Esophagus squamous epithelium (tissue), 5 donors: ENCODE data around the gene TRIM60. TPM values are rescaled to one million over a fixed set of nuclear protein-coding genes. Genes with fewer than 3 reads are reported as not detected.

Source experiments
- DNase-seq: peaks from one replicate; lab custom pipeline; 2025; lab: John Stamatoyannopoulos, UW
- H3K27ac ChIP-seq, 4 donors: fragments of 200-600 bp; sonication (generic); one replicate each; pipeline ENCODE4 v1.5.1; 2016 to 2019; ENCODE audit warnings: mild to moderate bottlenecking in 1 of 4
- H3K27me3 ChIP-seq, 4 donors: fragments of 200-600 bp; sonication (generic); 1 replicate in 3 of 4; 2 replicates in 1 of 4; pipeline versions ENCODE4 v1.5.1 to v1.6.0; 2017 to 2021; ENCODE audit warnings: antibody characterized with exemption in 1 of 4
- H3K36me3 ChIP-seq, 3 donors: fragments of 200-600 bp; sonication (generic); one replicate each; pipeline ENCODE4 v1.5.1; 2016 to 2019
- H3K4me1 ChIP-seq, 3 donors: fragments of 200-600 bp; sonication (generic); one replicate each; pipeline ENCODE4 v1.5.1; 2017 to 2019
- H3K4me3 ChIP-seq, 4 donors: fragments of 200-600 bp; sonication (generic); 1 replicate in 3 of 4; 2 replicates in 1 of 4; pipeline ENCODE4 v1.5.1; 2016 to 2019; ENCODE audit warnings: mild to moderate bottlenecking in 2 of 4, moderate library complexity in 1 of 4
- H3K9me3 ChIP-seq, 3 donors: fragments of 200-600 bp; sonication (generic); one replicate each; pipeline ENCODE4 v1.5.1; 2016 to 2019
- POLR2A ChIP-seq, 4 donors: fragments of 450-650 bp; IDR thresholded peaks; one replicate each; pipeline ENCODE4 v1.6.1; 2017; ENCODE audit warnings: antibody characterized with exemption in 4 of 4, mild to moderate bottlenecking in 4 of 4, moderate library complexity in 3 of 4
- WGBS, 2 donors: methylation state at CpG; one replicate each; pipeline ENCODE4 v1.1.5; 2018; 5-methylcytosine and 5-hydroxymethylcytosine counted together
- intact Hi-C: fragments of 100-400 bp; cut with DNase I; formaldehyde crosslinking; loops from one replicate; pipeline ENCODE4 v1.15.0; 2022
- total RNA-seq, 4 donors: library from RNA; depleted of rRNA; stranded (reverse); fragments of >200 nt; gene quantifications; one replicate each; pipeline ENCODE4 v1.1.0, GENCODE V29; 2016
- TF ChIP-seq, protein P1 (sequence below), 6 experiments: fragments of 450-650 bp in 4 of 6; fragments of 200-600 bp in 2 of 6; sonication (generic) in 2 of 6; IDR thresholded peaks; one replicate each; pipeline ENCODE4 v1.5.1; 2016 to 2019; ENCODE audit warnings: antibody characterized with exemption in 6 of 6, mild to moderate bottlenecking in 4 of 6, moderate library complexity in 4 of 6
- donor health status: DM: yes; HTN: yes; CAD: no.

Gene TRIM60
- total RNA-seq, 4 donors from 2014 or later, result not detected

DNA sequence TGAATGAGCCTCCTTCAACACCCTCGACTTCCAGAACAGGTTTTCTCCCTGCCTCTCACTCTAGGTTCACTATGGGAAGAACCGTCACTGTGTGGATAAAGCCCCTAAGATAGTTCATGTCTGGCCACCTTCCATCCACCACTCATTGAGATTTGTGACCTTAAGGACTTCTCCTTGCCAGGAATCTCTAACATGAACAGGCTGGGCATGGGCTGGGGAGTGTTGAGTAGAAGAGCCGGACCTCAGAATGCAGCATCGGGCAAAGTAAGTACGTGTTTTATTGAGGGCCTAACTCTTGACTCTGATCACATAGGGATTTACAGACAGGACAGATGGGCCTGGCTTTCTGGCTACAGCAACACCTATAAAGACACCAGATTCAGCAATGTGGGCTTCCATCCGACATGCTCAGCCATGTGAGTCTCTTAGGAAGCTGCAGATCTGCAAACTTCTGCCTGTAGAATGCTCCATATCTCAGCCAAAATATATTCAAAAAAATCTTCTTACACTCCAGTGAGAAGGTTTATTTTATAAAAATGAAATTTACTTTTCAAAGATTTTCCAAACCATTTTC, 26.4 kb upstream of the TRIM60 start:
- no peak for DNase-seq
- intact Hi-C loops, result no loop called here

DNA sequence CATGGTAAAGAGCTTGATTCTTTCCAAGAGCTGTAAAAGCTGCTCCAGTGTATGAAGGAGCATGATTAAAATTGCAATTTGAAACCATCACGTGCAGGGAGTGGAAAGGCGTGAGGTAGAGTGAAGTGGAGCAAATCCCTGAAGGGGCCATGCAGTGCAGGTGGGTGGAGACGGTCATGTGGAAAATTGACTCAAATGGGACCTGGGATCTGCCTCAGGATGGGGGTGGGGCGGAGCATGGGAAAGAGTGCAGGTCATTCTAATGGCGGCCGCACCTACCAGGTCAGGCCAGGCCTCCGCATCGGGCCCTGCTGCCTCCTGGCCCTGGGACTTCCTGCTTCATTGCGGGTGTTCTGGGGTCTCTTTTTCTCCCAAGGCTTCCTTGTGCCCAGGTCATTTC, 25.3 kb upstream of the TRIM60 start:
- intact Hi-C loops, result no loop called here
- Histone ChIP-seq H3K4me1 (no peaks in the 10 kb centered on the region), H3K27me3 (no peaks in the 10 kb centered on the region), H3K4me3 (no peak overlapping the region), H3K9me3 (no peaks in the 10 kb centered on the region), H3K27ac (no peak overlapping the region), H3K36me3 (no peaks in the 10 kb centered on the region)
- no peak for DNase-seq
- TF ChIP-seq, protein P1, sequence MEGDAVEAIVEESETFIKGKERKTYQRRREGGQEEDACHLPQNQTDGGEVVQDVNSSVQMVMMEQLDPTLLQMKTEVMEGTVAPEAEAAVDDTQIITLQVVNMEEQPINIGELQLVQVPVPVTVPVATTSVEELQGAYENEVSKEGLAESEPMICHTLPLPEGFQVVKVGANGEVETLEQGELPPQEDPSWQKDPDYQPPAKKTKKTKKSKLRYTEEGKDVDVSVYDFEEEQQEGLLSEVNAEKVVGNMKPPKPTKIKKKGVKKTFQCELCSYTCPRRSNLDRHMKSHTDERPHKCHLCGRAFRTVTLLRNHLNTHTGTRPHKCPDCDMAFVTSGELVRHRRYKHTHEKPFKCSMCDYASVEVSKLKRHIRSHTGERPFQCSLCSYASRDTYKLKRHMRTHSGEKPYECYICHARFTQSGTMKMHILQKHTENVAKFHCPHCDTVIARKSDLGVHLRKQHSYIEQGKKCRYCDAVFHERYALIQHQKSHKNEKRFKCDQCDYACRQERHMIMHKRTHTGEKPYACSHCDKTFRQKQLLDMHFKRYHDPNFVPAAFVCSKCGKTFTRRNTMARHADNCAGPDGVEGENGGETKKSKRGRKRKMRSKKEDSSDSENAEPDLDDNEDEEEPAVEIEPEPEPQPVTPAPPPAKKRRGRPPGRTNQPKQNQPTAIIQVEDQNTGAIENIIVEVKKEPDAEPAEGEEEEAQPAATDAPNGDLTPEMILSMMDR (IDR thresholded peaks at IDR 0.05), result no peak
- TF ChIP-seq POLR2A (IDR thresholded peaks at IDR 0.05), result no peak
- 77 to 78% methylated on average over 9 of the region's 9 CpGs for WGBS, 2 donors

More for the DNA sequence above, 26.4 kb upstream of the TRIM60 start:
- Histone ChIP-seq H3K27me3 (no peaks in the 10 kb centered on the region), H3K4me3 (no peak overlapping the region), H3K36me3 (no peaks in the 10 kb centered on the region), H3K4me1 (no peaks in the 10 kb centered on the region), H3K9me3 (no peaks in the 10 kb centered on the region), H3K27ac (no peak overlapping the region)
- TF ChIP-seq, protein P1 (IDR thresholded peaks at IDR 0.05), result no peak
- no peak for TF ChIP-seq POLR2A (IDR thresholded peaks at IDR 0.05)
- WGBS, 2 donors, result 73 to 84% methylated on average over 6 of the region's 6 CpGs

- Histone ChIP-seq H3K9me3 (no peaks in the 10 kb centered on the region), H3K36me3 (no peaks in the 10 kb centered on the region), H3K4me1 (no peaks in the 10 kb centered on the region), H3K27ac (no peak overlapping the region), H3K4me3 (no peak overlapping the region), H3K27me3 (no peaks in the 10 kb centered on the region)
- no peak for DNase-seq
- 78 to 89% methylated on average over 1 to 4 of the region's 5 CpGs for WGBS, 2 donors
- intact Hi-C loops, result no loop called here
- TF ChIP-seq POLR2A (IDR thresholded peaks at IDR 0.05), result no peak
- TF ChIP-seq, protein P1 (IDR thresholded peaks at IDR 0.05), result no peak
Observed at GRCh38 chr4:165006886-165007285, 24.9 kb upstream of the TRIM60 start.

GRCh38 chr4:165009493-165010227, 22.1 kb upstream of the TRIM60 start:
- intact Hi-C loops, result no loop called here
- H3K4me1 ChIP-seq, result no peaks in the 10 kb centered on the region
- H3K9me3 ChIP-seq, result no peaks in the 10 kb centered on the region
- no peaks in the 10 kb centered on the region for H3K27me3 ChIP-seq
- 73 to 77% methylated on average over 5 of the region's 5 CpGs for WGBS, 2 donors
- H3K36me3 ChIP-seq, result no peaks in the 10 kb centered on the region
- H3K4me3 ChIP-seq, result no peak overlapping the region
- no peak overlapping the region for H3K27ac ChIP-seq
- TF ChIP-seq POLR2A (IDR thresholded peaks at IDR 0.05), result no peak
- TF ChIP-seq, protein P1 (IDR thresholded peaks at IDR 0.05), result no peak
- DNase-seq, result no peak

DNA sequence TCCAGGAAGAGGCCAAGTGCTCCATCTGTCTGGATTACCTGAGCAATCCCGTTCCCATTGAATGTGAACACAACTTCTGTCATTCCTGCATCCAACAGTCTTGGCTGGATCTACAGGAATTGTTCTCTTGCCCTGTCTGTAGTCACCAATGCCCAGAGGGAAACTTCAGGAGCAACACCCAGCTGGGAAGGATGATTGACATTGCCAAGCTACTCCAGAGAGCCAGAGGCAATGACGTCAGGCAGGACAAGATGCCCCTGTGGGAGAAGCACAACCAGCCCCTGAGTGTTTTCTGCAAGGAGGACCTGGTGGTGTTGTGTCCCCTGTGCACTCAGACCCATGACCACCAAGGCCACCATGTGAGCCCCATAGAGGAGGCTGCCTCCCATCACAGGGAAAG, 21.3 kb upstream of the TRIM60 start:
- Histone ChIP-seq H3K9me3 (no peaks in the 10 kb centered on the region), H3K36me3 (no peaks in the 10 kb centered on the region), H3K4me3 (no peak overlapping the region), H3K4me1 (no peaks in the 10 kb centered on the region), H3K27me3 (no peaks in the 10 kb centered on the region), H3K27ac (no peak overlapping the region)
- intact Hi-C loops, result no loop called here
- 51 to 60% methylated on average over 2 of the region's 2 CpGs for WGBS, 2 donors
- DNase-seq, result no peak
- TF ChIP-seq, protein P1 (IDR thresholded peaks at IDR 0.05), result no peak
- TF ChIP-seq POLR2A (IDR thresholded peaks at IDR 0.05), result no peak
